Neuronal stem cell (in vitro differentiated cells): ENCODE data around the gene MGAT3.
A peak's percentile ranks its signal among the peaks of the same experiment; 100 is the strongest.

ENCODE experiments used
- DNase-seq: peaks from one replicate; pipeline ENCODE4 v3.0.0-alpha.2; 2013; ENCODE audit warnings: low spot score
- H2AFZ ChIP-seq: one replicate; pipeline ENCODE4 v1.6.1; 2013; ENCODE audit warnings: mild to moderate bottlenecking, low read length, inconsistent platforms
- H2AK5ac ChIP-seq: 2 replicates; pipeline ENCODE4 v1.6.1; 2013; ENCODE audit warnings: low read depth, mild to moderate bottlenecking, inconsistent platforms, low read length, moderate library complexity, mixed read lengths
- H2BK120ac ChIP-seq: 2 replicates; pipeline ENCODE4 v1.6.1; 2013; ENCODE audit warnings: low read depth, mild to moderate bottlenecking, inconsistent platforms, low read length, moderate library complexity, mixed read lengths
- H2BK12ac ChIP-seq: one replicate; pipeline ENCODE4 v1.6.1; 2013; ENCODE audit warnings: low read length, inconsistent platforms
- H2BK15ac ChIP-seq: 2 replicates; pipeline ENCODE4 v1.6.1; 2013; ENCODE audit warnings: mild to moderate bottlenecking, low read length, inconsistent platforms, mixed read lengths
- H2BK5ac ChIP-seq: one replicate; pipeline ENCODE4 v1.6.1; 2013; ENCODE audit warnings: inconsistent platforms, mild to moderate bottlenecking, low read length, moderate library complexity
- H3K14ac ChIP-seq: one replicate; pipeline ENCODE4 v1.6.1; 2013; ENCODE audit warnings: low read length, inconsistent platforms
- H3K18ac ChIP-seq: 2 replicates; pipeline ENCODE4 v1.6.1; 2013; ENCODE audit warnings: low read length, inconsistent platforms
- H3K23ac ChIP-seq: 2 replicates; pipeline ENCODE4 v1.6.1; 2013; ENCODE audit warnings: low read depth, mild to moderate bottlenecking, mixed read lengths, low read length, inconsistent platforms; ENCODE audit not compliant: poor library complexity
- H3K27ac ChIP-seq: replicated peaks from 3 replicates; pipeline ENCODE4 v1.5.1; 2013; ENCODE audit warnings: low read length, inconsistent platforms
- H3K27me3 ChIP-seq, 3 experiments: 2 replicates each; pipeline ENCODE4 v1.6.1; 2013; ENCODE audit warnings: low read length in 3 of 3, mild to moderate bottlenecking in 2 of 3, inconsistent platforms in 1 of 3, low read depth in 1 of 3, mixed read lengths in 1 of 3, moderate library complexity in 1 of 3; ENCODE audit not compliant: control insufficient read depth in 3 of 3, insufficient read depth in 3 of 3
- H3K36me3 ChIP-seq, 2 donors: replicated peaks in 1 of 2; 2 replicates each; pipeline ENCODE4 v1.6.1; 2013; ENCODE audit warnings: low read length in 2 of 2; ENCODE audit not compliant: control insufficient read depth in 2 of 2, insufficient read depth in 2 of 2
- H3K4ac ChIP-seq: 2 replicates; pipeline ENCODE4 v1.6.1; 2013; ENCODE audit warnings: inconsistent platforms, mild to moderate bottlenecking, low read length, moderate library complexity
- H3K4me1 ChIP-seq, 2 donors: 1 replicate in 1 of 2; 2 replicates in 1 of 2; pipeline ENCODE4 v1.6.1; 2013; ENCODE audit warnings: low read length in 2 of 2, low read depth in 1 of 2; ENCODE audit not compliant: control insufficient read depth in 2 of 2, insufficient read depth in 1 of 2
- H3K4me2 ChIP-seq: one replicate; pipeline ENCODE4 v1.6.1; 2013; ENCODE audit warnings: mild to moderate bottlenecking, low read length, inconsistent platforms; ENCODE audit not compliant: insufficient read depth, poor library complexity, severe bottlenecking
- H3K4me3 ChIP-seq, 2 donors: 2 replicates each; pipeline ENCODE4 v1.5.1; 2013; ENCODE audit warnings: low read length in 2 of 2, mild to moderate bottlenecking in 2 of 2, inconsistent platforms in 1 of 2, moderate library complexity in 1 of 2
- H3K79me1 ChIP-seq: one replicate; pipeline ENCODE4 v1.6.1; 2013; ENCODE audit warnings: low read depth, mild to moderate bottlenecking, inconsistent platforms, low read length, moderate library complexity
- H3K9ac ChIP-seq: one replicate; pipeline ENCODE4 v1.6.1; 2013; ENCODE audit warnings: mild to moderate bottlenecking, low read depth, low read length, inconsistent platforms; ENCODE audit not compliant: poor library complexity
- H3K9me3 ChIP-seq, 2 donors: replicated peaks in 1 of 2; 2 replicates each; pipeline versions ENCODE3 to v1.6.1; 2013; ENCODE audit warnings: low read length in 2 of 2, mild to moderate bottlenecking in 2 of 2, inconsistent platforms in 1 of 2, low read depth in 1 of 2, mixed read lengths in 1 of 2, moderate library complexity in 1 of 2; ENCODE audit not compliant: control insufficient read depth in 2 of 2, insufficient read depth in 1 of 2
- H4K8ac ChIP-seq: one replicate; pipeline ENCODE4 v1.6.1; 2013; ENCODE audit warnings: low read depth, mild to moderate bottlenecking, inconsistent platforms, low read length, moderate library complexity
- H4K91ac ChIP-seq: one replicate; pipeline ENCODE4 v1.6.1; 2013; ENCODE audit warnings: low read length, low read depth, mild to moderate bottlenecking, inconsistent platforms; ENCODE audit not compliant: poor library complexity
- WGBS, 2 donors: extraction: QIAGEN DNeasy Blood & Tissue Kit; methylation state at CpG; one replicate each; pipeline ENCODE4 v1.1.7; 2013; ENCODE audit warnings: missing lambda C conversion rate in 2 of 2, mixed read lengths in 1 of 2; ENCODE audit not compliant: insufficient read length in 2 of 2, insufficient replicate concordance in 1 of 2; ENCODE audit errors: extremely low coverage in 2 of 2; 5-methylcytosine and 5-hydroxymethylcytosine counted together

The MGAT3 gene

DNA sequence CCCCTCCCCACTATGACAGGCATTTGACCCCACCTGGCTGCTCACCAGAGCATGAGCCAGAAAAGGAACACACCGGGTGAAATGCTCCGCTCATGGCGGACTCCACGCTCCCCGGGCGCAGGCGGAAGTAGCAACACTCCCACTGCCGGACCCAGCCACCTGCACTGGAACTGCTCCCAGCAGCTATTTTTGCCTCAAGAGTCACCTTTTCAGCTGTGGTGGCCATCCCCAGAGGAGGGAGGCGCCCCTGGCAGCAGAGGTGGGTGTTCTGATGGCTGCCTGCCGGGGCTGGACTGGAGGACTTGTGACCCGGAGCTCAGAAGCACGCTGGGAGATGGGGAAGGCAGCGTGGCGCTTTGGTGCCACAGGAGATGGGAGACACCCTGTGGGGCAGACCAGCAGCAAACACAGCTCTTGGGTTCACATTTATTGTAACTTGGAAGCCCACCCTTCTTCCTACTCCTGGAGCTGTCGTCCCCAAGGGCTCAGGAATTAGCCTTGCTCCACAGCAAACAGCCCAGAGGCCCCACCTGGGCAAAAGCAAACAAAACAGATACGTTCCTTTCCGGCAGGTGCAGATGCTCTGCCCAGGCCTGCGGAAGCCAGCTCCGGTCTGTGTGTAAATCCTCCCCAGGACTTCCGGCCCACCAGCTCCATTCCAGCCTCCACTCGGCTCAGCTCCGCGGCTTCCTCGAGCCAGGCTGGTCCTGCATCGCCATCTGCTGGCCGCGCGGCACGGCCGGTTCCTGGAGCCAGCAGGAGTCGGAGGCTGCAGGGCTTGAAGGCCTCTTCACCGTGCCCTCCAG is 72.1 kb downstream of the MGAT3 start:
- Histone ChIP-seq H3K27me3 (no peaks in the 10 kb centered on the region), H2AK5ac (peak overlapping the region; percentile 36), H3K27ac (no peak overlapping the region), H3K4me3 (no peak overlapping the region), H2BK120ac (no peak overlapping the region), H3K14ac (no peak overlapping the region), H4K91ac (no peak overlapping the region), H2BK5ac (peak overlapping the region; percentile 54), H3K79me1 (peaks cover 16% of the 10 kb centered on the region), H3K23ac (peak overlapping the region; percentile 83), H2BK15ac (peak overlapping the region; percentile 37), H3K18ac (no peak overlapping the region), H3K4ac (no peak overlapping the region), H3K4me2 (peak overlapping the region; percentile 19), H3K4me1 (peaks cover 6 to 22% of the 10 kb centered on the region in 2 donors), H3K9me3 (no peaks in the 10 kb centered on the region), H2AFZ (no peak overlapping the region), H3K36me3 (peaks cover 30 to 67% of the 10 kb centered on the region in 2 donors), H2BK12ac (no peak overlapping the region), H4K8ac (no peak overlapping the region), H3K9ac (peak overlapping the region; percentile 73)
- WGBS, 2 donors = no CpG with 5 or more reads among the region's 32 CpGs
- DNase-seq = peak; percentile 83

GRCh38 chr22:39529487-39529851 is 72.7 kb downstream of the MGAT3 start:
- peaks cover 16% of the 10 kb centered on the region for H3K79me1 ChIP-seq
- peak overlapping the region; percentile 83 for H3K23ac ChIP-seq
- H3K4ac ChIP-seq = no peak overlapping the region
- no peak overlapping the region for H2BK12ac ChIP-seq
- H3K27ac ChIP-seq = no peak overlapping the region
- peak overlapping the region; percentile 44 for H4K8ac ChIP-seq
- no peak for DNase-seq
- no peaks in the 10 kb centered on the region for H3K27me3 ChIP-seq
- H3K4me1 ChIP-seq = peaks cover 5 to 22% of the 10 kb centered on the region in 2 donors
- no peak overlapping the region for H3K18ac ChIP-seq
- peaks cover 24 to 62% of the 10 kb centered on the region in 2 donors for H3K36me3 ChIP-seq
- H3K14ac ChIP-seq = no peak overlapping the region
- no peaks in the 10 kb centered on the region for H3K9me3 ChIP-seq
- no peak overlapping the region for H3K4me3 ChIP-seq
- H2BK15ac ChIP-seq = peak overlapping the region; percentile 37
- peak overlapping the region; percentile 9 for H2BK5ac ChIP-seq
- WGBS, 2 donors = no CpG with 5 or more reads among the region's 17 CpGs
- no peak overlapping the region for H3K9ac ChIP-seq
- H4K91ac ChIP-seq = no peak overlapping the region
- H2AK5ac ChIP-seq = no peak overlapping the region
- H2AFZ ChIP-seq = no peak overlapping the region
- H2BK120ac ChIP-seq = no peak overlapping the region
- H3K4me2 ChIP-seq = no peak overlapping the region

DNA sequence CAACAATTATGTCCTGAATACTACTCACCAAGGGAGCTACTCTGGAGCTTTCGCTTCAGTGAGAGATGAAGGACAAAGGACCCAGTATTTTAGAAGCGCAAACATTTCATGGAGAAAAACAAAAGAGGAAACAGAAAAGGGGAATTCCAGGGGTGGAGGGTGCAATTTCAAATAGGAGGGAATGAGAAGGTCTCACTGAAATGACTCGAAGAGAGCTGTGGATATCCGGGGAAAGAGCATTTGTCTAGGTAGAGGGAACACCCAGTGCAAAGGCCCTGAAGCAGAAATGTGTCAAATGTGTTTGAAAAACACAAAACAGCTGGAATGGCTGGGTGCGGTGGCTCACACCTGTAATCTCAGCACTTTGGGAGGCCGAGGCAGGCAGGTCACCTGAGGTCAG is 73.3 kb downstream of the MGAT3 start:
- Histone ChIP-seq H3K23ac (no peak overlapping the region), H3K79me1 (peaks cover 16% of the 10 kb centered on the region), H2BK120ac (no peak overlapping the region), H2AFZ (no peak overlapping the region), H2BK5ac (no peak overlapping the region), H3K9me3 (no peaks in the 10 kb centered on the region), H4K8ac (no peak overlapping the region), H3K9ac (no peak overlapping the region), H2AK5ac (no peak overlapping the region), H3K18ac (no peak overlapping the region), H3K36me3 (peaks cover 22 to 55% of the 10 kb centered on the region in 2 donors), H2BK15ac (no peak overlapping the region), H3K4me2 (no peak overlapping the region), H4K91ac (no peak overlapping the region), H3K27me3 (no peaks in the 10 kb centered on the region), H3K27ac (no peak overlapping the region), H3K14ac (no peak overlapping the region), H3K4me3 (no peak overlapping the region), H2BK12ac (no peak overlapping the region), H3K4me1 (peaks cover 10 to 26% of the 10 kb centered on the region in 2 donors), H3K4ac (no peak overlapping the region)
- DNase-seq = no peak
- no CpG with 5 or more reads among the region's 6 CpGs for WGBS, 2 donors

- Histone ChIP-seq H2AFZ (no peak overlapping the region), H3K23ac (no peak overlapping the region), H3K4me1 (peaks cover 12 to 33% of the 10 kb centered on the region in 2 donors), H3K18ac (no peak overlapping the region), H4K8ac (no peak overlapping the region), H2BK5ac (no peak overlapping the region), H2BK15ac (no peak overlapping the region), H3K9ac (no peak overlapping the region), H3K27ac (no peak overlapping the region), H2BK12ac (no peak overlapping the region), H3K4me2 (no peak overlapping the region), H3K27me3 (no peaks in the 10 kb centered on the region), H2BK120ac (no peak overlapping the region), H3K9me3 (no peaks in the 10 kb centered on the region), H3K36me3 (peaks cover 18 to 49% of the 10 kb centered on the region in 2 donors), H3K79me1 (peaks cover 16% of the 10 kb centered on the region), H3K4me3 (peak overlapping the region in 1 of 2 donors; percentile 84), H3K14ac (no peak overlapping the region), H2AK5ac (no peak overlapping the region), H3K4ac (no peak overlapping the region), H4K91ac (no peak overlapping the region)
- DNase-seq = no peak
- no CpG with 5 or more reads among the region's 9 CpGs for WGBS, 2 donors
Observed at GRCh38 chr22:39530692-39531331, 74.0 kb downstream of the MGAT3 start.
